HepG2 (cell line): ENCODE data around the gene TOM1L2.

Experiments
- CEBPG ChIP-seq: IDR thresholded peaks from 2 replicates; pipeline ENCODE4 v1.6.1; 2016
- CHD4 ChIP-seq: fragments of 200-600 bp; sonication (generic); IDR thresholded peaks from 2 replicates; pipeline ENCODE4 v1.7.0; 2017; ENCODE audit warnings: mild to moderate bottlenecking, low read length, borderline replicate concordance
- FIP1L1 ChIP-seq: fragments of 200-400 bp; formaldehyde crosslinking; IDR thresholded peaks from 2 replicates; pipeline ENCODE4 v1.6.1; 2018; ENCODE audit warnings: low read depth, mild to moderate bottlenecking, low read length, moderate library complexity, borderline replicate concordance; ENCODE audit not compliant: insufficient read depth
- TF ChIP-seq, protein P1 (sequence below): sonication (generic); formaldehyde crosslinking; IDR thresholded peaks from 2 replicates; pipeline ENCODE4 v1.5.0; 2020; ENCODE audit warnings: mild to moderate bottlenecking, missing genetic modification reagents

DNA sequence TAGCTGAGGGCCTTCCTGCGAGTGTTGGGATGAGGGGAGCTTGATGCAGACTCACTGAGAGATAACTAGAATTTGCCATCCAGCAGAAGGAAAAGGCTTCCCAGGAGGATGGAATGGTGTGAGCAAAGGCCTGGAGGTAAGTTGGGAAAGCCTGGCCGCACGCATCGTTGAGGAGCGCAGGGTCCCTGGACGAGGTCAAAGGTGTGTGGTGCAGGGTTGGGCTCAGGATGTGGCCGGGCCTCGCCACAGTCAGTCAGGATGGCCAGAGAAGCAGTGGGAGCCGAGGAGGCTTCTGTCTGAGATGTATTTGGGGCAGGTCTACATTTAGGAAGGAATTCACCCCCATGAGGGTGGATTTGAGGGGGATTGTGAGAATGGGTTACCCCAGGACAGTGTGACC, 16.9 kb upstream of the TOM1L2 start:
- TF ChIP-seq FIP1L1 (no peak), CHD4 (no peak), CEBPG (CRISPR knock-in tag) (no peak)
- TF ChIP-seq, protein P1, sequence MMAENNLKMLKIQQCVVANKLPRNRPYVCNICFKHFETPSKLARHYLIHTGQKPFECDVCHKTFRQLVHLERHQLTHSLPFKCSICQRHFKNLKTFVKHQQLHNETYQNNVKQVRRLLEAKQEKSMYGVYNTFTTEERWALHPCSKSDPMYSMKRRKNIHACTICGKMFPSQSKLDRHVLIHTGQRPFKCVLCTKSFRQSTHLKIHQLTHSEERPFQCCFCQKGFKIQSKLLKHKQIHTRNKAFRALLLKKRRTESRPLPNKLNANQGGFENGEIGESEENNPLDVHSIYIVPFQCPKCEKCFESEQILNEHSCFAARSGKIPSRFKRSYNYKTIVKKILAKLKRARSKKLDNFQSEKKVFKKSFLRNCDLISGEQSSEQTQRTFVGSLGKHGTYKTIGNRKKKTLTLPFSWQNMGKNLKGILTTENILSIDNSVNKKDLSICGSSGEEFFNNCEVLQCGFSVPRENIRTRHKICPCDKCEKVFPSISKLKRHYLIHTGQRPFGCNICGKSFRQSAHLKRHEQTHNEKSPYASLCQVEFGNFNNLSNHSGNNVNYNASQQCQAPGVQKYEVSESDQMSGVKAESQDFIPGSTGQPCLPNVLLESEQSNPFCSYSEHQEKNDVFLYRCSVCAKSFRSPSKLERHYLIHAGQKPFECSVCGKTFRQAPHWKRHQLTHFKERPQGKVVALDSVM (CRISPR knock-in tag): no peak
